ENCODE results near the gene ZCCHC7. TPM values are rescaled to one million over a fixed set of nuclear protein-coding genes. Genes with fewer than 3 reads are reported as not detected.

The ZCCHC7 gene
- total RNA-seq, 1 experiment from 2014 or later = 41.7 TPM

- TF ChIP-seq, protein P1, sequence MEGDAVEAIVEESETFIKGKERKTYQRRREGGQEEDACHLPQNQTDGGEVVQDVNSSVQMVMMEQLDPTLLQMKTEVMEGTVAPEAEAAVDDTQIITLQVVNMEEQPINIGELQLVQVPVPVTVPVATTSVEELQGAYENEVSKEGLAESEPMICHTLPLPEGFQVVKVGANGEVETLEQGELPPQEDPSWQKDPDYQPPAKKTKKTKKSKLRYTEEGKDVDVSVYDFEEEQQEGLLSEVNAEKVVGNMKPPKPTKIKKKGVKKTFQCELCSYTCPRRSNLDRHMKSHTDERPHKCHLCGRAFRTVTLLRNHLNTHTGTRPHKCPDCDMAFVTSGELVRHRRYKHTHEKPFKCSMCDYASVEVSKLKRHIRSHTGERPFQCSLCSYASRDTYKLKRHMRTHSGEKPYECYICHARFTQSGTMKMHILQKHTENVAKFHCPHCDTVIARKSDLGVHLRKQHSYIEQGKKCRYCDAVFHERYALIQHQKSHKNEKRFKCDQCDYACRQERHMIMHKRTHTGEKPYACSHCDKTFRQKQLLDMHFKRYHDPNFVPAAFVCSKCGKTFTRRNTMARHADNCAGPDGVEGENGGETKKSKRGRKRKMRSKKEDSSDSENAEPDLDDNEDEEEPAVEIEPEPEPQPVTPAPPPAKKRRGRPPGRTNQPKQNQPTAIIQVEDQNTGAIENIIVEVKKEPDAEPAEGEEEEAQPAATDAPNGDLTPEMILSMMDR (IDR thresholded peaks at IDR 0.05; ENCODE audit: unreplicated experiment) = peak; percentile 10
- no TSS peak for BruUV-seq (replicated peaks)
- ChIA-PET CTCF (interaction anchor here (0.6 to 2.3 kb wide), 2 partner anchors 11 to 492 kb away, joined by 3 to 6 read pairs; no protein-coding TSS in a partner anchor), POLR2A (interaction anchor here (1.0 kb wide), 1 partner anchor 9 kb away, joined by 4 read pairs; no protein-coding TSS in a partner anchor)
- DNase-seq (ENCODE audit: unreplicated experiment) = peak; percentile 14
- H3K4me3 Mint-ChIP-seq (ENCODE audit: unreplicated experiment) = no peak overlapping the region
- no peaks in the 10 kb centered on the region for H3K9me3 Mint-ChIP-seq (ENCODE audit: unreplicated experiment)
- H3K36me3 Mint-ChIP-seq (ENCODE audit: insufficient read depth, unreplicated experiment) = peaks cover 33% of the 10 kb centered on the region
- no peak overlapping the region for H3K27ac Mint-ChIP-seq (ENCODE audit: low read depth, unreplicated experiment)
- intact Hi-C loops (cut with micrococcal nuclease) = no loop called here
- no peaks in the 10 kb centered on the region for H3K27me3 Mint-ChIP-seq (ENCODE audit: insufficient read depth, unreplicated experiment)
- no peaks in the 10 kb centered on the region for H3K4me1 Mint-ChIP-seq (ENCODE audit: insufficient read depth, unreplicated experiment)
These were observed 244.5 kb downstream of the ZCCHC7 start for GRCh38 chr9:37364751-37365360.

DNA sequence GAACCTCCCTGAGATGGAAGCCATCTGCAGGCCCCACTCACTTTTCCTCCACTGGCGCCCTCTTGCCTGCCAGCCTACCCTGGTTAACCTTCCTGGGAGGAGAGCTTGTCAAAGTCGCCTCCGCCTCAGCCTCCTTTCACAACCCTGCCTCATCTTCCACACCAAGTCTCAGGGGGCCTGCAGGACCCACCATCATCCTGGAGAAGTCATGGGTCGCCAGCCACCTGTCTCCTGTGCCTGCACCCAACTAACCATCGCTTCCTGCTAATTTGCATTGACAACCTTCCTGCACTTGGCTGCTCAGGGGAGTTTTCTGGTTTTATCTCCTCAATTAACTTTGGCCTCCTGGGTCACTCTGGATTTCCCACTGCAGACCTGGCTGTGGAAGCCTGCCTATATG is 249.3 kb downstream of the ZCCHC7 start:
- H3K27me3 Mint-ChIP-seq (ENCODE audit: insufficient read depth, unreplicated experiment) = no peaks in the 10 kb centered on the region
- H3K9me3 Mint-ChIP-seq (ENCODE audit: unreplicated experiment) = no peaks in the 10 kb centered on the region
- no peak overlapping the region for H3K27ac Mint-ChIP-seq (ENCODE audit: low read depth, unreplicated experiment)
- peaks cover 5% of the 10 kb centered on the region for H3K36me3 Mint-ChIP-seq (ENCODE audit: insufficient read depth, unreplicated experiment)
- DNase-seq (ENCODE audit: unreplicated experiment) = no peak
- no TSS peak for BruUV-seq (replicated peaks)
- no peaks in the 10 kb centered on the region for H3K4me1 Mint-ChIP-seq (ENCODE audit: insufficient read depth, unreplicated experiment)
- intact Hi-C loops (cut with micrococcal nuclease) = no loop called here
- TF ChIP-seq, protein P1 (IDR thresholded peaks at IDR 0.05; ENCODE audit: unreplicated experiment) = no peak
- ChIA-PET CTCF (no interaction called here), POLR2A (interaction anchor here (1.1 kb wide), 1 partner anchor 7 kb away, joined by 3 read pairs; no protein-coding TSS in a partner anchor)
- H3K4me3 Mint-ChIP-seq (ENCODE audit: unreplicated experiment) = no peak overlapping the region

- ChIA-PET CTCF (interaction anchor here (0.7 kb wide), 1 partner anchor 457 kb away, joined by 3 read pairs; no protein-coding TSS in a partner anchor), POLR2A (no interaction called here)
- H3K9me3 Mint-ChIP-seq (ENCODE audit: unreplicated experiment) = no peaks in the 10 kb centered on the region
- H3K27me3 Mint-ChIP-seq (ENCODE audit: insufficient read depth, unreplicated experiment) = no peaks in the 10 kb centered on the region
- no peaks in the 10 kb centered on the region for H3K4me1 Mint-ChIP-seq (ENCODE audit: insufficient read depth, unreplicated experiment)
- H3K27ac Mint-ChIP-seq (ENCODE audit: low read depth, unreplicated experiment) = no peak overlapping the region
- intact Hi-C loops (cut with micrococcal nuclease) = no loop called here
- no peak for DNase-seq (ENCODE audit: unreplicated experiment)
- BruUV-seq (replicated peaks) = no TSS peak
- TF ChIP-seq, protein P1 (IDR thresholded peaks at IDR 0.05; ENCODE audit: unreplicated experiment) = no peak
- H3K4me3 Mint-ChIP-seq (ENCODE audit: unreplicated experiment) = no peak overlapping the region
- peaks cover 5% of the 10 kb centered on the region for H3K36me3 Mint-ChIP-seq (ENCODE audit: insufficient read depth, unreplicated experiment)
These were observed 249.9 kb downstream of the ZCCHC7 start for GRCh38 chr9:37370282-37370681.

DNA sequence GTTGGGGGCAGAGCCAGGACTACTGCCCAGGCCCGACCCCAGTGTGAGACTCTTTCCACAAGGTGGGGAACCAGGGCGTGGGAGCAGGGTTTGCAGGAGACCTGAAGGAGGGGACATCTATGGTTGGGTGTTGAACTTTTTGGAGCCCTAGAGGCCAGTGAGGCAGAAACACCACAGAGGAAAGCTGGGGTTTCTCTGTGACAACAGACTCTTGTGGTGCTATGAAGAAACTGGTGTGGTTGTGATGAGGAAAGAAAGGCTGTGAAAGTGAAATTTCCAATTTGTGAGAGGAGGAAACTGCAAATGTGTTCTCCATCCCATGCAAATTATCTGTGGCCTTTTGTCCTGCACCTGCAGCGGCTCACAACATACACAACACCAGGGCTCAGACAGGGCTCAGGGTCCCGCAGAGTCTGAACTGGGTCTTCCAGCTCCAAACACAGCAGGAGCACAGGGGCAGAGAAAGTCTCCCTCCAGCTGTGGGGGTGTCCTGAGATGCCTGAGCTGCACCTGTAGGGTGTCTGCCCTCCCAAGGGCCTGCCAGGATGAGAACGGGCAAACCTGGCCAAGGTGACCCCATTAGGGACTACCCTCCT is 250.7 kb downstream of the ZCCHC7 start:
- BruUV-seq (replicated peaks) = no TSS peak
- no peaks in the 10 kb centered on the region for H3K4me1 Mint-ChIP-seq (ENCODE audit: insufficient read depth, unreplicated experiment)
- H3K36me3 Mint-ChIP-seq (ENCODE audit: insufficient read depth, unreplicated experiment) = peaks cover 5% of the 10 kb centered on the region
- no peak for DNase-seq (ENCODE audit: unreplicated experiment)
- POLR2A ChIA-PET = no interaction called here
- TF ChIP-seq, protein P1 (IDR thresholded peaks at IDR 0.05; ENCODE audit: unreplicated experiment) = no peak
- H3K4me3 Mint-ChIP-seq (ENCODE audit: unreplicated experiment) = no peak overlapping the region
- CTCF ChIA-PET = no interaction called here
- intact Hi-C loops (cut with micrococcal nuclease) = no loop called here
- H3K27ac Mint-ChIP-seq (ENCODE audit: low read depth, unreplicated experiment) = no peak overlapping the region
- no peaks in the 10 kb centered on the region for H3K9me3 Mint-ChIP-seq (ENCODE audit: unreplicated experiment)
- peaks cover under 1% of the 10 kb centered on the region for H3K27me3 Mint-ChIP-seq (ENCODE audit: insufficient read depth, unreplicated experiment)
